Measurements from ENCODE around the gene MTHFSD.

Gene MTHFSD

GRCh38 chr16:86538196-86538780 lies 16.7 kb downstream of the MTHFSD start:
- H3K27me3 Mint-ChIP-seq: no peaks in the 10 kb centered on the region
- no peak for ATAC-seq (ENCODE audit: low read depth)
- H3K9me3 Mint-ChIP-seq: no peaks in the 10 kb centered on the region
- H3K27ac Mint-ChIP-seq: no peak overlapping the region
- H3K36me3 Mint-ChIP-seq: peaks cover 26% of the 10 kb centered on the region
- no peak overlapping the region for H3K4me3 Mint-ChIP-seq
- DNase-seq (ENCODE audit: low spot score in 2 of 2): no peak
- no peaks in the 10 kb centered on the region for H3K4me1 Mint-ChIP-seq

GRCh38 chr16:86537486-86537885 lies 17.5 kb downstream of the MTHFSD start:
- ATAC-seq (ENCODE audit: low read depth): no peak
- DNase-seq (ENCODE audit: low spot score in 2 of 2): no peak
- Mint-ChIP-seq H3K4me3 (no peak overlapping the region), H3K9me3 (no peaks in the 10 kb centered on the region), H3K4me1 (no peaks in the 10 kb centered on the region), H3K27me3 (no peaks in the 10 kb centered on the region), H3K27ac (no peak overlapping the region), H3K36me3 (peaks cover 22% of the 10 kb centered on the region)

- Mint-ChIP-seq H3K27ac (no peak overlapping the region), H3K4me1 (no peaks in the 10 kb centered on the region), H3K9me3 (no peaks in the 10 kb centered on the region), H3K4me3 (no peak overlapping the region), H3K27me3 (no peaks in the 10 kb centered on the region), H3K36me3 (peaks cover 18% of the 10 kb centered on the region)
- DNase-seq (ENCODE audit: low spot score in 2 of 2): no peak
- no peak for ATAC-seq (ENCODE audit: low read depth)
Observed at GRCh38 chr16:86536621-86537020, 18.4 kb downstream of the MTHFSD start.

- ATAC-seq (ENCODE audit: low read depth) (no peak), DNase-seq (ENCODE audit: low spot score in 2 of 2) (no peak)
- no peaks in the 10 kb centered on the region for H3K9me3 Mint-ChIP-seq
- no peak overlapping the region for H3K27ac Mint-ChIP-seq
- H3K36me3 Mint-ChIP-seq: peaks cover 16% of the 10 kb centered on the region
- H3K27me3 Mint-ChIP-seq: no peaks in the 10 kb centered on the region
- H3K4me1 Mint-ChIP-seq: no peaks in the 10 kb centered on the region
- no peak overlapping the region for H3K4me3 Mint-ChIP-seq
Observed at GRCh38 chr16:86534779-86535615, 20.0 kb downstream of the MTHFSD start.

GRCh38 chr16:86533767-86534351 lies 21.2 kb downstream of the MTHFSD start:
- H3K27ac Mint-ChIP-seq: no peak overlapping the region
- no peak for DNase-seq (ENCODE audit: low spot score in 2 of 2)

GRCh38 chr16:86533076-86533475 lies 22.0 kb downstream of the MTHFSD start:
- DNase-seq (ENCODE audit: low spot score in 2 of 2) (no peak), ATAC-seq (ENCODE audit: low read depth) (no peak)
- H3K4me1 Mint-ChIP-seq: no peaks in the 10 kb centered on the region
- H3K4me3 Mint-ChIP-seq: no peak overlapping the region
- H3K36me3 Mint-ChIP-seq: peaks cover 11% of the 10 kb centered on the region
- no peak overlapping the region for H3K27ac Mint-ChIP-seq
- no peaks in the 10 kb centered on the region for H3K27me3 Mint-ChIP-seq
- no peaks in the 10 kb centered on the region for H3K9me3 Mint-ChIP-seq

More at GRCh38 chr16:86533767-86534351, 21.2 kb downstream of the MTHFSD start:
- H3K9me3 Mint-ChIP-seq: no peaks in the 10 kb centered on the region
- H3K27me3 Mint-ChIP-seq: no peaks in the 10 kb centered on the region
- ATAC-seq (ENCODE audit: low read depth): no peak
- H3K36me3 Mint-ChIP-seq: peaks cover 17% of the 10 kb centered on the region
- H3K4me1 Mint-ChIP-seq: no peaks in the 10 kb centered on the region
- H3K4me3 Mint-ChIP-seq: no peak overlapping the region

GRCh38 chr16:86532526-86532815 lies 22.6 kb downstream of the MTHFSD start:
- Mint-ChIP-seq H3K27ac (no peak overlapping the region), H3K4me3 (no peak overlapping the region)
- no peak for ATAC-seq (ENCODE audit: low read depth)

GRCh38 chr16:86531641-86532525 lies 23.2 kb downstream of the MTHFSD start:
- peaks cover 8% of the 10 kb centered on the region for H3K36me3 Mint-ChIP-seq
- H3K4me3 Mint-ChIP-seq: no peak overlapping the region
- peaks cover 2% of the 10 kb centered on the region for H3K9me3 Mint-ChIP-seq
- no peak for ATAC-seq (ENCODE audit: low read depth)
- H3K27me3 Mint-ChIP-seq: no peaks in the 10 kb centered on the region
- H3K27ac Mint-ChIP-seq: no peak overlapping the region
- no peaks in the 10 kb centered on the region for H3K4me1 Mint-ChIP-seq
- no peak for DNase-seq (ENCODE audit: low spot score in 2 of 2)

More at GRCh38 chr16:86532526-86532815, 22.6 kb downstream of the MTHFSD start:
- no peaks in the 10 kb centered on the region for H3K27me3 Mint-ChIP-seq
- no peak for DNase-seq (ENCODE audit: low spot score in 2 of 2)
- peaks cover 2% of the 10 kb centered on the region for H3K9me3 Mint-ChIP-seq
- no peaks in the 10 kb centered on the region for H3K4me1 Mint-ChIP-seq
- H3K36me3 Mint-ChIP-seq: peaks cover 11% of the 10 kb centered on the region

GRCh38 chr16:86531191-86531545 lies 23.9 kb downstream of the MTHFSD start:
- Mint-ChIP-seq H3K27me3 (no peaks in the 10 kb centered on the region), H3K36me3 (peaks cover 8% of the 10 kb centered on the region), H3K27ac (no peak overlapping the region), H3K4me1 (no peaks in the 10 kb centered on the region), H3K9me3 (peaks cover 2% of the 10 kb centered on the region), H3K4me3 (no peak overlapping the region)
- ATAC-seq (ENCODE audit: low read depth): no peak
- DNase-seq (ENCODE audit: low spot score in 2 of 2): no peak

GRCh38 chr16:86530251-86531190 lies 24.5 kb downstream of the MTHFSD start:
- peaks cover 2% of the 10 kb centered on the region for H3K9me3 Mint-ChIP-seq
- no peak overlapping the region for H3K27ac Mint-ChIP-seq
- H3K36me3 Mint-ChIP-seq: peaks cover 8% of the 10 kb centered on the region
- no peaks in the 10 kb centered on the region for H3K4me1 Mint-ChIP-seq
- no peaks in the 10 kb centered on the region for H3K27me3 Mint-ChIP-seq
- H3K4me3 Mint-ChIP-seq: no peak overlapping the region
- ATAC-seq (ENCODE audit: low read depth) (no peak), DNase-seq (ENCODE audit: low spot score in 2 of 2) (no peak)

GRCh38 chr16:86529160-86529559 lies 25.9 kb downstream of the MTHFSD start:
- Mint-ChIP-seq H3K4me3 (no peak overlapping the region), H3K36me3 (peaks cover 8% of the 10 kb centered on the region), H3K27ac (no peak overlapping the region), H3K27me3 (no peaks in the 10 kb centered on the region), H3K4me1 (no peaks in the 10 kb centered on the region), H3K9me3 (peaks cover 2% of the 10 kb centered on the region)
- ATAC-seq (ENCODE audit: low read depth) (no peak), DNase-seq (ENCODE audit: low spot score in 2 of 2) (no peak)

- DNase-seq (ENCODE audit: low spot score in 2 of 2) (no peak), ATAC-seq (ENCODE audit: low read depth) (no peak)
- peaks cover 8% of the 10 kb centered on the region for H3K36me3 Mint-ChIP-seq
- no peaks in the 10 kb centered on the region for H3K4me1 Mint-ChIP-seq
- H3K4me3 Mint-ChIP-seq: no peak overlapping the region
- H3K9me3 Mint-ChIP-seq: peaks cover 2% of the 10 kb centered on the region
- no peak overlapping the region for H3K27ac Mint-ChIP-seq
- H3K27me3 Mint-ChIP-seq: no peaks in the 10 kb centered on the region
Observed at GRCh38 chr16:86528061-86528929, 26.7 kb downstream of the MTHFSD start.

Measured in memory B cell (primary cell).